Tibial artery (tissue), 4 donors: ENCODE results near the gene SHH.

ENCODE experiments used
- DNase-seq, 2 donors: peaks; one replicate each; pipeline ENCODE4 v3.0.0-alpha.2; 2019
- H3K27ac ChIP-seq, 2 donors: fragments of 200-600 bp; sonication (generic) in 1 of 2; 1 replicate in 1 of 2; 2 replicates in 1 of 2; pipeline ENCODE4 v1.5.1; 2018 to 2019; ENCODE audit warnings: mild to moderate bottlenecking in 1 of 2
- H3K27me3 ChIP-seq, 2 donors: fragments of 200-600 bp; sonication (generic) in 1 of 2; one replicate each; pipeline versions ENCODE4 v1.5.1 to v1.6.0; 2016 to 2019
- H3K36me3 ChIP-seq, 3 donors: fragments of 200-600 bp; sonication (generic) in 2 of 3; one replicate each; pipeline ENCODE4 v1.5.1; 2016 to 2019; ENCODE audit warnings: mild to moderate bottlenecking in 2 of 3
- H3K4me1 ChIP-seq, 4 donors: fragments of 200-600 bp; sonication (generic) in 2 of 4; 1 replicate in 3 of 4; 2 replicates in 1 of 4; pipeline ENCODE4 v1.5.1; 2016 to 2019
- H3K4me3 ChIP-seq, 2 donors: fragments of 200-600 bp; sonication (generic) in 1 of 2; 1 replicate in 1 of 2; 2 replicates in 1 of 2; pipeline ENCODE4 v1.5.1; 2018 to 2019; ENCODE audit warnings: mild to moderate bottlenecking in 2 of 2
- H3K9me3 ChIP-seq, 3 donors: fragments of 200-600 bp; sonication (generic) in 1 of 3; one replicate each; pipeline ENCODE4 v1.5.1; 2016 to 2019
- intact Hi-C: fragments of 100-400 bp; cut with DNase I; formaldehyde crosslinking; loops from one replicate; pipeline ENCODE4 v1.15.0; 2023; ENCODE audit warnings: low total_unique reads
- TF ChIP-seq, protein P1 (sequence below), 2 experiments: fragments of 200-600 bp in 1 of 2; fragments of 450-650 bp in 1 of 2; IDR thresholded peaks; one replicate each; pipeline ENCODE4 v1.5.1; 2017 to 2019; ENCODE audit warnings: antibody characterized with exemption in 2 of 2, mild to moderate bottlenecking in 1 of 2, moderate library complexity in 1 of 2

SHH gene

DNA sequence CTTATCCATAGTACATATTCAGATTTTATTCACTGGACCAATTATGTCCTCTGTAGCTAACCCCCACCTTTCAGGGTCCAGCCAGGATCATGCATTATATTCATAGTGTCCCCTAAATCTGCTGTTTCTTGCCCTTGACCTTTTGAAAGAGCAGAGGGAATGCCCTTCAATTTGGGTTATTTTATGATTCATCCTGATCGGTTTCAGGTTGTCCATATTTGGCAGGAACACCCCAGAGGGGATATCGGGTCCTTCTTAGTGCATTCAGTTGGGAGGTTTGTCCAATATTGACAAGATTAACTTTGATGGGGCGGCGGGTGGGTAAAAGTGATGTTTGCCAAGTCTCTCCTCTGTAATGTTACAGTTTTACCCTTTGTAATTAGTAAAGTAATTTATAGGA lies 60.9 kb downstream of the SHH start:
- TF ChIP-seq, protein P1, sequence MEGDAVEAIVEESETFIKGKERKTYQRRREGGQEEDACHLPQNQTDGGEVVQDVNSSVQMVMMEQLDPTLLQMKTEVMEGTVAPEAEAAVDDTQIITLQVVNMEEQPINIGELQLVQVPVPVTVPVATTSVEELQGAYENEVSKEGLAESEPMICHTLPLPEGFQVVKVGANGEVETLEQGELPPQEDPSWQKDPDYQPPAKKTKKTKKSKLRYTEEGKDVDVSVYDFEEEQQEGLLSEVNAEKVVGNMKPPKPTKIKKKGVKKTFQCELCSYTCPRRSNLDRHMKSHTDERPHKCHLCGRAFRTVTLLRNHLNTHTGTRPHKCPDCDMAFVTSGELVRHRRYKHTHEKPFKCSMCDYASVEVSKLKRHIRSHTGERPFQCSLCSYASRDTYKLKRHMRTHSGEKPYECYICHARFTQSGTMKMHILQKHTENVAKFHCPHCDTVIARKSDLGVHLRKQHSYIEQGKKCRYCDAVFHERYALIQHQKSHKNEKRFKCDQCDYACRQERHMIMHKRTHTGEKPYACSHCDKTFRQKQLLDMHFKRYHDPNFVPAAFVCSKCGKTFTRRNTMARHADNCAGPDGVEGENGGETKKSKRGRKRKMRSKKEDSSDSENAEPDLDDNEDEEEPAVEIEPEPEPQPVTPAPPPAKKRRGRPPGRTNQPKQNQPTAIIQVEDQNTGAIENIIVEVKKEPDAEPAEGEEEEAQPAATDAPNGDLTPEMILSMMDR (IDR thresholded peaks at IDR 0.05): no peak
- intact Hi-C loops: no loop called here
- DNase-seq: no peak
- Histone ChIP-seq H3K4me1 (peaks cover 0 to 52% (median 8%) of the 10 kb centered on the region in 4 donors), H3K27me3 (no peaks in the 10 kb centered on the region), H3K27ac (no peak overlapping the region), H3K36me3 (peaks cover 0 to 8% (median 3%) of the 10 kb centered on the region in 3 donors), H3K9me3 (no peaks in the 10 kb centered on the region), H3K4me3 (no peak overlapping the region)

GRCh38 chr7:155750255-155751125 lies 61.8 kb downstream of the SHH start:
- H3K4me3 ChIP-seq: no peak overlapping the region
- H3K36me3 ChIP-seq: peaks cover 5 to 16% (median 12%) of the 10 kb centered on the region in 3 donors
- H3K9me3 ChIP-seq: no peaks in the 10 kb centered on the region
- intact Hi-C loops: no loop called here
- H3K27me3 ChIP-seq: no peaks in the 10 kb centered on the region
- TF ChIP-seq, protein P1 (IDR thresholded peaks at IDR 0.05): no peak
- DNase-seq: no peak
- H3K27ac ChIP-seq: no peak overlapping the region
- H3K4me1 ChIP-seq: peaks cover 0 to 52% (median 8%) of the 10 kb centered on the region in 4 donors
